ENCODE results near the gene COX11. TPM values are rescaled to one million over a fixed set of nuclear protein-coding genes. Genes with fewer than 3 reads are reported as not detected.
A peak's percentile ranks its signal among the peaks of the same experiment; 100 is the strongest.

Gene COX11
- total RNA-seq, 1 experiment from 2014 or later = 126 TPM

DNA sequence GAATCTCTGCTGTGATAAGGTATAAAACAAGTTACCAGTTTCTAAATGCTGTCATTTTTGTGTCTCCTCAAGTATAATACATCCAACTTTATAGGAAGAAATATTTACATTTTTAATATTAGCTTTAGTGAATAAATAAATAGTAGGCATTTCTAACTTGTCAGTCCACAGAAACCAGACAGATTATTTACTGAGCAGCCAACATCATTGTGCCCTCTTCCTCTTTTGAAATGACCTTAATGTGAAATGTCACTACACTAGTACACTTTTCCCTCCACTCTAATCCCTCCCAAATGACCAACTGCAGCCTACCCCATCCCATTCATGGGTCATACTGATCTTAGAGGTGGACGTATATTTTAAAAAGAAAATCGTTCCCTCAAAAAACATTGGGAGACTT is 9.3 kb upstream of the COX11 start:
- DNase-seq (ENCODE audit: low read depth in 1 of 2, low spot score in 2 of 2) = no peak
- Histone ChIP-seq H3K4me1 (replicated peaks) (no peaks in the 10 kb centered on the region), H3K27ac (no peak overlapping the region), H3K9me3 (replicated peaks) (0 out of 2 replicates have a peak, but pooled peaks cover 2% of the 10 kb centered on the region), H3K4me3 (no peak overlapping the region), H3K36me3 (no peaks in the 10 kb centered on the region), H3K27me3 (replicated peaks) (no peaks in the 10 kb centered on the region)

DNA sequence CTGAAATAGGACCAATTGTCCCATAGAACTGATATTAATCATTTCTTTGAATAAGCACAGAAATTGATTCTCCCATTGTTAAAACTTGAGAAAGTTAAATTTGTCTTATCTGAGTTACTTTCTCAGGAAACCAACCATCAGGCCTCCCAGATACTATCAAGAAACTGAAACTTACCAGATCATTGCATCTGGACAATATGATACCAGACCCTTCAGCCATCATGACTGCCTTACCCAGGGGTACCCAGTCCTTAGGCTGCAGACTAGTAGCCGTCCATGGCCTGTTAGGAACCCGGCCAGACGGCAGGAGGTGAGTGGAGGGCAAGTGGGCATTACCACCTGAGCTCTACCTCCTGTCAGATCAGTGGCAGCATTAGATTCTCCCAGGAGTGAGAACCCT is 7.9 kb upstream of the COX11 start:
- Histone ChIP-seq H3K4me3 (no peak overlapping the region), H3K27ac (no peak overlapping the region), H3K9me3 (replicated peaks) (0 out of 2 replicates have a peak, but pooled peaks cover 2% of the 10 kb centered on the region), H3K36me3 (no peaks in the 10 kb centered on the region), H3K4me1 (replicated peaks) (no peaks in the 10 kb centered on the region), H3K27me3 (replicated peaks) (no peaks in the 10 kb centered on the region)
- no peak for DNase-seq (ENCODE audit: low read depth in 1 of 2, low spot score in 2 of 2)

- H3K9me3 ChIP-seq (replicated peaks) = no peaks in the 10 kb centered on the region
- H3K4me3 ChIP-seq = no peak overlapping the region
- H3K27me3 ChIP-seq (replicated peaks) = no peaks in the 10 kb centered on the region
- H3K36me3 ChIP-seq = no peaks in the 10 kb centered on the region
- no peak for DNase-seq (ENCODE audit: low read depth in 1 of 2, low spot score in 2 of 2)
- peaks cover 3% of the 10 kb centered on the region; the same call in 1 of the 2 replicates for H3K4me1 ChIP-seq (replicated peaks)
- no peak overlapping the region for H3K27ac ChIP-seq
These were observed 6.3 kb upstream of the COX11 start for GRCh38 chr17:54974759-54975158.

- H3K36me3 ChIP-seq = peaks cover 8% of the 10 kb centered on the region
- H3K27me3 ChIP-seq (replicated peaks) = no peaks in the 10 kb centered on the region
- no peaks in the 10 kb centered on the region for H3K9me3 ChIP-seq (replicated peaks)
- H3K27ac ChIP-seq = no peak overlapping the region
- peaks cover 8% of the 10 kb centered on the region; the same call in 1 of the 2 replicates for H3K4me1 ChIP-seq (replicated peaks)
- DNase-seq (ENCODE audit: low read depth in 1 of 2, low spot score in 2 of 2) = no peak
- no peak overlapping the region for H3K4me3 ChIP-seq
These were observed 4.1 kb upstream of the COX11 start for GRCh38 chr17:54972406-54973138.

DNA sequence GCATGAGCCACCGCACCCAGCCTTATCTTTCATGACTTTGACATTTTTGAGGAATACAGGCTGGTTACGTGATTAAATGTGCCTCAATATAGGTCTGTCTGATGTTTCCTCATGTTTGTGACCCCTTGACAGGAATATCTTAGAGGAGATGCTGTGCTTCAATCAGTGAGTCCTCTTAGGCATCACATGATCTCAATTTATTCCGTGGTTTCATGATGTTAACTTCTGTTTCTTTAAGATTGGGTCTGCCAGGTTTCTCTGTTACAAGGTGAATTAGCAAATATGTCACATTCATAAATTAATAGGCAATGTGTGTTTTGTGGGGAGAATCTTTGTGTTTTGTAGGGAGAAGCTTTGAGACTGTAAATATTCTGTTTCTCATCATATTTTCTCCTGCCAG is 3.4 kb upstream of the COX11 start:
- peaks cover 11% of the 10 kb centered on the region for H3K4me1 ChIP-seq (replicated peaks)
- DNase-seq (ENCODE audit: low read depth in 1 of 2, low spot score in 2 of 2) = no peak
- no peak overlapping the region for H3K27ac ChIP-seq
- no peaks in the 10 kb centered on the region for H3K27me3 ChIP-seq (replicated peaks)
- no peak overlapping the region for H3K4me3 ChIP-seq
- H3K36me3 ChIP-seq = peaks cover 11% of the 10 kb centered on the region
- H3K9me3 ChIP-seq (replicated peaks) = no peaks in the 10 kb centered on the region

DNA sequence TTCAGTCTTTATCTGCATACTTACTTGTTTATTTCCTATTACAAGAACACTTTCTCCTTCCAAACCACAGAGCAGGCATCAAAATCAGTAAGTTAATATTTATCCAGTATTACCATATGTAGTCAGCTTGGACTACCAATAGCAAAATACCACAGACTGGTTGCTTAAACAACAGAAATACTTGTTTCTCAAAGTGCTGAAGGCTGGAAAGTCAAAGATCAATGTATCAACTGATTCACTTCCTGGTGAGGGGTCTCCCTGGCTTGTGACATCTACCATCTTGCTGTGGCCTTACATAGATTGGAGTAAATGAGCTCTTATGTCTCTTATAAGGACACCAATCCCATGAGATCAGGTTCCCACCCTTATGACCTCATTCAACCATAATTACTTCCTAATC is 2.7 kb upstream of the COX11 start:
- H3K36me3 ChIP-seq = peaks cover 18% of the 10 kb centered on the region
- H3K9me3 ChIP-seq (replicated peaks) = no peaks in the 10 kb centered on the region
- no peak overlapping the region for H3K27ac ChIP-seq
- H3K4me1 ChIP-seq (replicated peaks) = peaks cover 16% of the 10 kb centered on the region
- H3K4me3 ChIP-seq = no peak overlapping the region
- H3K27me3 ChIP-seq (replicated peaks) = no peaks in the 10 kb centered on the region
- DNase-seq (ENCODE audit: low read depth in 1 of 2, low spot score in 2 of 2) = no peak

DNA sequence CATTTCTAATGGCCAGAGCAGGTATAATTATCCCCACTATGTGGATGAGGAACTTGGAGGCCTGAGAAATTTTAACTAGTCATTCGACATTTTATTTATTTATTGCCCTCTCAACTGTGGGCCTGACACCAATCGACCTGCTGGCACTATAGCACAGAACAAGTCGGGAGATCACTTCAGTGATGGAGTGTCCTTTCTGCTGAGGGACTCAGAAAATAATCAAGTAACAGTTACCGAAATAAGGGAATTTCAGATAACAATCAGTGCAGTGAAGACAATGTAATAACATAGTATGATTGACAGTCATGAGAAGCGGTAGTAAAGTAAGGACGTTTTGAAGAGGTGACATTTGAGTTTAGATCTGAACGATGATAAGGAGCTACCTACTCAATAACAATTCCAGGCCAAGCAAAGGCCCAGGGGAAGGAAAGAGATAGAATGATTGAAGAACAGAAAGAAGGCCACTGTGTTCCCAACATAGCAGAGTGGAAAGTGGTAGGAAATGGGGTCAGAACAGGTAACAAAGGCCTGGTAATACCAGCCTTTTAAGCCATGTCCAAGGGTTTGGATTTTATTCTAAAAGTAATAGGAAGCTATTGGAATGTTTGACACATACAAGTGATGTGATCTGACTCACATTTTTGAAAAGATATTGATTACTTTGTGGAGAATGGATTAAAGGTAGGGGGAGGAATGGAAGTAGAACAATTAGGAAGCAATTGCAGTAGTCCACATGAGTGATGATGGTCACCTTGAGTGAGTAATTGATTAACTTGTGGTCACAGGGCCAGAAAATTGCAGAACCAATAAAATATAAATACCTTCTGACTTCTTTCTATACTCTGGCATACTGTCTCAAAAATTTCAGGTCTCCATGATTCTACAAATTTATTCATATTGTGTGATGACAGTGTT is 1.5 kb upstream of the COX11 start:
- Histone ChIP-seq H3K27me3 (replicated peaks) (no peaks in the 10 kb centered on the region), H3K36me3 (peaks cover 28% of the 10 kb centered on the region), H3K4me1 (replicated peaks) (peaks cover 16% of the 10 kb centered on the region), H3K27ac (no peak overlapping the region), H3K4me3 (peak overlapping the region; percentile 67), H3K9me3 (replicated peaks) (no peaks in the 10 kb centered on the region)
- no peak for DNase-seq (ENCODE audit: low read depth in 1 of 2, low spot score in 2 of 2)

DNA sequence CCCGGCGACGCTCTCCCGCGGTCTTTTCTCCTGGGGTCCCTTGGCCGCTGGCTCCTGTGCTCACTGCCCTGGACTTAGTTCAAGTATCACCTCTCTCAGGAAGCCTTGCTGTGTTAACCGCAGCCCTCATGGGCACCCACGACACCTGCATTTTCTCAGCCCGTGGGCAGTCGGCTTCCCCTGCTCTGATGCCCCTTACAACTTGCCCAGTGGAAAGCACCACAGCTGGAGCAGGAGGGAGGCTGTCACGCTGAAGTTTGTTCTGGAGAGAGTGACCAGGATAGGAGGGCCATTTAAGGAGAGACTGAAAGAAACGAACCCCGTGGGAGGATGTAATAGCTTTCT is 506 bp upstream of the COX11 start:
- peaks cover 16% of the 10 kb centered on the region for H3K4me1 ChIP-seq (replicated peaks)
- peak overlapping the region; percentile 59 for H3K27ac ChIP-seq
- DNase-seq (ENCODE audit: low read depth in 1 of 2, low spot score in 2 of 2) = peak in 1 of 2 experiments; percentile 49
- H3K27me3 ChIP-seq (replicated peaks) = no peaks in the 10 kb centered on the region
- H3K9me3 ChIP-seq (replicated peaks) = no peaks in the 10 kb centered on the region
- H3K36me3 ChIP-seq = peaks cover 38% of the 10 kb centered on the region
- H3K4me3 ChIP-seq = peak overlapping the region; percentile 67

DNA sequence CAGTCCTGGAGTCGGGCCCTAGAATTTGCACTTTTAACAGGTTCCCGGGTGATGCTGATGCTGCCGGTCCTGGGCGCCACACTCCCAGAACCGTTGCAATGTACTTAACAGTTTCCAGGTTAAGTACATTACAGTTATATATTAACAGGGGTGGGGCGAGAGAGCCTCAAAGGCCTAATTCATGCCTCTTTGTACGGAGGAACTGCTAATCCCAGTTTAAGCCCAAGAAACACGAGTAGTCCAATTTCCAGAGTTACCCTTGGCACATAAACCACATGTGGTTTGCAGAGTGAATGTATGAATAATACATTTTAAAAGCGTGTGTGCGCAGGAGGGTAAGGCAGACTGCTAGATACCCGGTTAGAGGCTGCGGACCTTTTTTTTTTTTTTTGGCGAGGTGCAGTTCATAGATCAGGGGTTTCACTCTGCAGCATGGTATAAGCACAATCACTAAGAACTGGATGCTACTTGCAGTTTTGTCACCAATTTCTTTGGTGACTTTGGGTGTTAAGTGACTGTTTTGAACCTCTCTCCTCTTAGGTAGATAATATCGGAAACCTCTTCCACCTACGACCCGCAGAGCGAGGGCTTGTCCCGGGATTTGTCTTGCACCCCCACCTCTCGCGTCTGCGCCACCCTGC is 713 bp downstream of the COX11 start:
- H3K4me3 ChIP-seq = peak overlapping the region; percentile 67
- DNase-seq (ENCODE audit: low read depth in 1 of 2, low spot score in 2 of 2) = no peak
- H3K4me1 ChIP-seq (replicated peaks) = peaks cover 16% of the 10 kb centered on the region
- no peak overlapping the region for H3K27ac ChIP-seq
- peaks cover 50% of the 10 kb centered on the region for H3K36me3 ChIP-seq
- H3K27me3 ChIP-seq (replicated peaks) = no peaks in the 10 kb centered on the region
- no peaks in the 10 kb centered on the region for H3K9me3 ChIP-seq (replicated peaks)

- Histone ChIP-seq H3K27me3 (replicated peaks) (no peaks in the 10 kb centered on the region), H3K36me3 (peaks cover 74% of the 10 kb centered on the region), H3K4me3 (no peak overlapping the region), H3K9me3 (replicated peaks) (no peaks in the 10 kb centered on the region), H3K4me1 (replicated peaks) (no peaks in the 10 kb centered on the region), H3K27ac (no peak overlapping the region)
- no peak for DNase-seq (ENCODE audit: low read depth in 1 of 2, low spot score in 2 of 2)
These were observed 11.7 kb downstream of the COX11 start for GRCh38 chr17:54956791-54957190.

DNA sequence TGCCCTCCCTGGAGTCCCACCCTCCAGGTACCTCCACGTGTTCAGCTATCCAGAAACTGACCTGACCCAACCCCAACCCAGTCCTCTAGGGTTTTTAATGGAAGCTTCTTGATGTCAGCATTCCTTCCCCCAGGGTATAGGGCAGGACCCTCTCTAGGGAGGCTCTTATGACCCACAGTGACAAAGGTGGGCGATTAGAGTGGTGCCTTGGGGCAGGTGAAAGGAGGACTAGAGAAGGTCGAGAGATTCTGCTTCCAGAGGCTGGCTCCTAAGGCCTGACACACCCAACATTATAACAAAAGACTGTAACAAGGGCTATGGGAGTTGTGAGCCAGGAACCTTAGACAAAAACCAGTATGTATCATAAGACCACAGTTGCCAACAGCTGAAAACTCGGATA is 17.2 kb downstream of the COX11 start:
- H3K9me3 ChIP-seq (replicated peaks) = no peaks in the 10 kb centered on the region
- H3K4me3 ChIP-seq = no peak overlapping the region
- DNase-seq (ENCODE audit: low read depth in 1 of 2, low spot score in 2 of 2) = no peak
- no peak overlapping the region for H3K27ac ChIP-seq
- H3K4me1 ChIP-seq (replicated peaks) = peaks cover 27% of the 10 kb centered on the region
- peaks cover 50% of the 10 kb centered on the region for H3K36me3 ChIP-seq
- H3K27me3 ChIP-seq (replicated peaks) = no peaks in the 10 kb centered on the region

GRCh38 chr17:54950116-54950515 is 18.3 kb downstream of the COX11 start:
- no peaks in the 10 kb centered on the region for H3K27me3 ChIP-seq (replicated peaks)
- peaks cover 38% of the 10 kb centered on the region for H3K36me3 ChIP-seq
- no peak overlapping the region for H3K27ac ChIP-seq
- DNase-seq (ENCODE audit: low read depth in 1 of 2, low spot score in 2 of 2) = no peak
- no peaks in the 10 kb centered on the region for H3K9me3 ChIP-seq (replicated peaks)
- no peak overlapping the region for H3K4me3 ChIP-seq
- H3K4me1 ChIP-seq (replicated peaks) = peaks cover 38% of the 10 kb centered on the region

GRCh38 chr17:54948380-54948779 is 20.1 kb downstream of the COX11 start:
- peaks cover 51% of the 10 kb centered on the region for H3K4me1 ChIP-seq (replicated peaks)
- H3K27me3 ChIP-seq (replicated peaks) = no peaks in the 10 kb centered on the region
- H3K4me3 ChIP-seq = no peak overlapping the region
- peak; percentile 88 to 92 for DNase-seq (ENCODE audit: low read depth in 1 of 2, low spot score in 2 of 2)
- peaks cover 29% of the 10 kb centered on the region for H3K36me3 ChIP-seq
- H3K27ac ChIP-seq = peak overlapping the region; percentile 13
- no peaks in the 10 kb centered on the region for H3K9me3 ChIP-seq (replicated peaks)

GRCh38 chr17:54947396-54947795 is 21.1 kb downstream of the COX11 start:
- H3K36me3 ChIP-seq = peaks cover 29% of the 10 kb centered on the region
- H3K4me3 ChIP-seq = no peak overlapping the region
- no peaks in the 10 kb centered on the region for H3K9me3 ChIP-seq (replicated peaks)
- H3K27me3 ChIP-seq (replicated peaks) = no peaks in the 10 kb centered on the region
- H3K27ac ChIP-seq = no peak overlapping the region
- no peak for DNase-seq (ENCODE audit: low read depth in 1 of 2, low spot score in 2 of 2)
- H3K4me1 ChIP-seq (replicated peaks) = peaks cover 51% of the 10 kb centered on the region
